ENCODE results near the gene FASN.

Gene FASN

DNA sequence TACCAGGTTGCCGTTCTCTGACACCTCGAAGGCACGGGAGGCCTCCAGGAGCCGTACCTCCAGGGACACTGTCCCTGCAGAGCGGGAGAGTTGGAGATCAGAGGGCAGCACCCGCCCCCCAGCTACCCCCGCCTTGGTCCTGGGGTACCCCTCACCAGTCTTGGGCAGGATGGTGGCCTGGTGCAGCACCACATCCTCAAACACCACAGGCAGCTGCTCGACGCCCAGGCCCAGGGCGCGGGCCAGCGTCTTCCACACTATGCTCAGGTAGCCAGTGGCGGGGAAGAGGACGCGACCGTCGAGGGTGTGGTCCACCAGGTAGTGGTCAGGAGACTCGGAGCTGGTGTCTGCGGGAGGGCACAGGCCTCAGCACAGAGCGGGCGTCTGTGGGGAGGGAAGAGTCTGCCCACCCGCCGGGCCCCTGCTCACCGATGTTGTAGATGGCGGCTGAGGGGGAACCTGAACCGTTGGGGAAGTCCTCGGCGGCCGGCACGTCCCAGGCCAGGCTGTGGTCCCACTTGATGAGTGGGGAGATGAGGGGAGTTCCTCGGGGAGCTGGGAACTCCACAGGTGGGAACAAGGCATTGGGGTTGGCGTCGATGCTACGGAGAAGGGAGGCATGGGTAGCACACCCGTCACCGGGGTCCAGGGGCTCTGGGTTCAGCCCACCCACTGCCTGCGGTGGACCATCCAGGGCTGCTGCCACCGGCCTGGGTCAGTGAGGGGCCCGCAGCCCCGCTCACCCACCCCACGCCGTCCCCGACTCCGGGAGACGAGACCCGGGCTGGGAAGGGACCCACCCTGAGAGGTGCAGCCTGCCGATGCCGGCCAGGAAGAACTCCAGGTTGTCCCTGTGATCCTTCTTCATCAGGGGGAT, 9.8 kb downstream of the FASN start:
- DNase-seq (ENCODE audit: low read depth) = no peak

DNA sequence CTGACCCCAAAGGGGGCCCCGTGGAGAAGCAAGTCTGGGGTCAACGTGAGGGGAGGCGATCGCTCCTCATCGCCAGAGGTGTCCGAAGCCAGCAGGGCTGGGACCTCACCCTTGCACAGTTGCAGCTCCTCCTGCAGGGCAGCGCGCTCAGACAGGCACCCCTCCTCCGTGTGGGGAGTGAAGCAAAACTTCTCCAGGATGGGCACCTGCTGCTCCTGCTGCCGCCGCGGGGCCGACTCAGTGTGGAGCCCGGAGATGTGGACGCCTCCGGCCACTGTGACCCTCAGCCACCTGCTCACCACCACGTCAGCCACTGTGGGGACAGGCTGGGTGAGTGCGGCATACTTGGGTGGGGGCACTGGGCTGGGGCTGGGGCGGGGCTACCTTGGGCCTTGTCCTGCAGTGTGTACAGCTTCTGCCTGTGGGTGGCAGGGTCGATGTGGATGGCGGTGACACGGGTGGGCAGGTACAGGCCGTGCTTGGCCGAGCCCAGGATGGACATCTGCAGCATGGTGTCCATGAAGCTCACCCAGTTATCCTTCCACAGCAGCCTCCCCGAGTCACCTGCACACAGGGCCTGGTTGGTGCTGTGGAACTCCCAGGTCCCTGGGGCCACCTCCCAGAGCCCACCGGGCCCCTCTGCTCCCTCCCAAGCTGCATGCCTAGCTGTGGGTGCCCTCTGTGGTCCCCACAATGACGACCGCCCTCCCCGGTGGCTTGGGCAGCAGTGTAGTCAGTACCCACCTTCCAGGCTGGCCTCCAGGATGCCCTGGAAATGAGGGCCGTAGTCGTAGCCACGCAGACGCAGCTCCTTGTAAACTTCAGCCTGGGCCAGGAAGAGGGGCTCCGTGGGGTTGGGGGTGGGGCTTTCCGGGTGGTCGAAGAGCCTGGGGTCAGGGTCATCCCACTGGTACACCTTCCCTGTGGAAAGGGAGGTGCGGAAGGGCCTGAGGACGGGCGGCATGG, 10.8 kb downstream of the FASN start:
- DNase-seq (ENCODE audit: low read depth) = no peak

DNA sequence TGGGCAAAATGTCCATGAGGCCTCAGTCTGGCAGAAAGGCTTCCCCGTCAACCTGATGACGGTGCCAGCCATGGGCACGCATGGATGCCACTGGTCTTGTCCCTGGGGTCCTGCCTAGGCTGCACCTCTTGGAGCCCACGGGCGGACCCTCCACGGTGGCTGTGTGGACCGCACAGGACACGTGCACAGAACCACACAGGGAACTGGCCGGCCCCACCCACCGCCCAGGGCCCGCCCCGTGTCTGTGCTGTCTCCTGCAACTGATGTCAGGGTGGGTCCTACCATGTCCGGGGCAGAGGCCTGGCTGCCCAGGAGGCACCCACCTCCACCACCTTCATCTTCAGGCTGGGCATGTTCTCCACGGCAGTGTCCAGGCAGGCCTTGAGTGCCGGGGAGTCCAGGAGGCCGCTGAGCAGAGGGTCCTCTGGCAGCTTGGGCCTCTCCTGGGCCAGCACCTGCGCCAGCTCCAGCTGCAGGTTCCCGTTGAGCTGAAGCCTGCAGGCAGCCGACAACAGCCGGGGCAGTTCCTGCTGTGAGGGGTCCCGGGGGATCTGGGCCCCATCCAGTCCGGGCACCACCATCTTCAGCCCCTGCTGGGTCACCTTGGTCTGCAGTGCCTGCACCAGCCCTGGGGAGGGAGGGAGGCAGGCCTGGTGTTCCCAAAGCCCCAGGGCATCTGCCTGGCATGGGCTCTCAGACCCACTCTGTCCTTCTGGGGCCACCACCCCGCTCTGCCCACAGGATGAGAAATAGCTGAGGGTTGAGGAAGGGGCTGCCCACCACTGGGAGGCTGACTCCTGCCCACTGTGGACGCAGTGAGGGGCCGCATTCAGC, 11.9 kb downstream of the FASN start:
- no peak for DNase-seq (ENCODE audit: low read depth)

DNA sequence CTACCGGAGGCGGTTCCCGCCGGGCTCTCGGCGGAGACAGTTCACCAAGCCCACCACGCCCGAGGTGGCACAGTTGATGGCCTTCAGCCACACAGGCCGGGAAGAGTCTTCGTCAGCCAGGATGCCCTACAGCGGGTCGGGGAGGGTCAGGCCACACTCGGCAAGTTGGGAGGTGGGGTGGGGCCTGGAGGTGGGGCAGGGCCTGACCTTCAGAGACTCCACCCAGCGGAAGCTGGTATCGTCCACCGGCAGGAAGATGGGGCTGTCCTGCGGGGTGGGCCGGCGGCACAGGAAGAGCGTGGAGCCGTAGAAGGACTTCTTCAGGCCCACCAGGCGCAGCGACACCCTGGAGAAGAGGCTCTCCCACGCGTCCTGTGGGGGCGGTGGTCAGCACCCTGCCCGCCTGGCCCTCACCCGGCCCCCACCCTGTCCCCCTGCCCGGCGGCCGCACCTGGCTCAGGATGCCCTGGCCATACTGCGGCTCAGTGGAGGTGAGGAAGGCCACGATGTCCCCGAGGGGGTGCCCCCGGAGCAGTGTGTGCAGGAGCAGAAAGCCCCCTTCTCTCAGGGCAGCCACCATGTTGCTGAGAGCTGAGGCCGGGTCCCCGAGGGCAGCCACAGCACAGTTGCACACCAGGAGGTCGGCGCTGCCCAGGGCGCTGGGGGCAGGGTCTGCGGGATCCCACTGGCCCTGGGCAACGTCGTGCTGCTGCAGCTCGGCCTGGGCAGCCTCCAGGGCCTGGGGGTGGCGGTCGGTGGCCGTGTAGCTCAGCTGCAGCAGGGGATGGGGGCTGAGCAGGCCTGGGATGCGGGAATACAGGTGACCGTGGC, 12.8 kb downstream of the FASN start:
- DNase-seq (ENCODE audit: low read depth) = no peak

DNA sequence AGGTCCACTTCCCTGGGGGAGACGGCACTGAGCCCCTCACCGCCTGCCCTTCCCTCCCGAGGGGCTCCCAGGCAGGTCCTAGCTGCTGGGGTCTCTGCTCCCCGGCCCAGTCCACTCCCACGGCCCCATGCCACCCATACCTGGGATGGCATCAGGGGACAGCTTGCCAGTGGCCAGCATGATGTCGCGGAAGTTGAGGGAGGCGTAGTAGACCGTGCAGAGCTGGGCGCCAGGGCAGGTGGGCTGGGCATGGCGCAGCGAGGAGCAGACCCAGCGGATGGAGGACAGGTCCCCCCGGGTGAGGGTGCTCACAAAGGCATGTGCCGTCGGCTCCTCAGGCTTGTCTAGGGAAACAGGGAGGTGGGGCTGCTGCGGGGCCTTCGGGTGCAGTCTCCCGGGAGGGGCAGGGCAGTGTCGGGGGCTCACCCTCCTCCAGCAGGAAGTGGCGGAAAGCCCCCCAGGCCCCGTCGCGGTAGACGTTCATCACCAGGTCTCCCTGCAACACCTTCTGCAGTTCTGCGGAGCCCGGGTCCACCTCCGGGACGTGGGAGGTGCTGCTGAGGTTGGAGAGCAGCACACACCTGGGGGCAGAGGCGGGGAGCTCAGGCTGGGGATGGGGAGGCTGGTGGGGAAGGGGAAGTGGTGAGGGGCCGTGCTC, 13.5 kb downstream of the FASN start:
- no peak for DNase-seq (ENCODE audit: low read depth)

DNA sequence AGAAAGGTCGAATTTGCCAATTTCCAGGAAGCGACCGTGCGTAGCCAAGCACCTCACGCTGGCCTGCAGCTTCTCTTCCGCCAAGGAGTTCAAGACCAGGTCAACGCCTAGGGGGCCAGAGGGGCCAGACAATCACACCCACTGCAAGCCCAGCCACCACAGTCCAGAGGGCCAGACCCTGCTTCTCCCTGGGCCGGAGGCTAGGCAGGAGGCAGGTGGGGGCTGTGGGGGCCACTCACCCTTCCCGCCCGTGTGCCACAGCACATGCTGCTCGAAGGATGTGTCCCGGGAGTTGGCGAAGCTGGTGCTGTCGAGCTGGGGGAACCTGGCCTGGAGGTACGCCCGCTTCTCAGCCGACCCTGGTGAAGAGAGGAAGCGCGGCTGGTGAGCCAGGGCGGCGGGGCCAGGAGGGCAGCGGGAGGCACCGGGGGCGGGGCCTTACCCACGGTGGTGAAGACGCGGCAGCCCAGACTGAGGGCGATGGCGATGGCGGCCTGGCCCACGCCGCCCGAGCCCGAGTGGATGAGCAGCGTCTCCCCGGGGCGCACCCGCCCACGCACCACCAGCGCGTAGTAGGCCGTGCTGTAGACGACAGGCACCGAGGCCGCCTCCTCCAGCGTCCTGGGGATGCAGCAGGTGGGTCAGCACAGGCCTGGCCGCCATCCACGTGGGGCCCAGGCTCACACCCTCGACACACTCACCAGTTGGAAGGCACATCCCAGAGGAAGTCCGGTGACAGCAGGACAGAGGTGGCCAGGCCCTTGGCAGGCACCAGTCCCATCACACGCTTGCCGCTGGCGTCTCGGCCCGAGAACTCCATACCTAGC, 14.3 kb downstream of the FASN start:
- no peak for DNase-seq (ENCODE audit: low read depth)

DNA sequence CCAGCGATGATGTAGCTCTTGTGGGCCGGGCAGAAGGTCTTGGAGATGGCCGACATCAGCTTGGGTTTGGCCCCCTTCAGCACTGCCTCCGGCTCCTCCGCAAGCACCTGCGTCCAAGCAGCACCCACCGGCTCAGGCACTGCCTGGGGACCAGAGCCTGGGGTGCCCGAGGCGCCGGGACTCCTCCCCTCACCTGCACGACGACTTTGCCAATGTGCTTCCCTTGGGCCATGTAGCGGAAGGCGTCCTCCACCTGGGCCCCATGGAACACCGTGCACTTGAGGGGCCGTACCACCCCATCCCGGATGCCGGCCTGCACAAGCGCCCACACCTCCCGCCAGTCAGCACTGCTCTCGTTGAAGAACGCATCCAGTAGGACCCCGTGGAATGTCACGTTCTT, 15.0 kb downstream of the FASN start:
- no peak for DNase-seq (ENCODE audit: low read depth)

DNA sequence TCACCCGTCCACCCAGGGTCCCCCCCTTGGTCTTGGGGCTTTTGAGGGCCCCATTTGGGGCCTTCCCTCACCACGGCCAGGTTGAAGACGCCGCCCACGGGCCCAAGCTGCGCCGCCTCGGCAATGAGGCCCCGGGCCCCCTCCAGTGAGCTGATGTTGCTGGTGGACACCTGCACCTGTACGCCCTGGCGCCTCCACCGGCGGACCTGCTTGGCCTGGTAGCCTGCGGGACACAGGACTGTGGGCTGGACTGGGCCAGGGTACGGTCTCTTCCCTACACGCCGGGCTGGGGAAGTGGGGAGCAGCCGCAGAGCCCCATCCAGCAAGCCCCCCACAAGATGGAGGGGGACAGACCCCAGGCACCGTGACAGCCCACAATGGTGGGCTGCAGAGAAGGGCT, 15.6 kb downstream of the FASN start:
- DNase-seq (ENCODE audit: low read depth) = no peak

DNA sequence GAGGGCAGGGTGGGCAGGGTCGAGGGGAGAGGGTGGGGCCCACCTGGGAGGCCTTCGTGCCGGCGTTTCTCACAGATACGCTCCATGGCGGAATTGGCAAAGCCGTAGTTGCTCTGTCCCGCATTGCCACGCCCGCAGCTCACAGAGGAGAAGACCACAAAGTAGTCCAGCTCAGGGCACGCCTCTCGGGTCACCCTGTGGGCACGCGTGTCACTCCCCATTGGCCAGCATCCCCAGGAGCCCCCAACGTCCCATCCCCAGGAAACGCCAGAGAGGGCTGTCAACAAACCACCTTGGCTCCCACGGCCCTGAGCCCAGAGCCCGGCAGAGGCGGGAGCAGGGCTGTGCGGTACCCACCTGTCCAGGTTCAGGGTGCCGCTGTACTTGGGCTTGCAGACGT, 16.1 kb downstream of the FASN start:
- DNase-seq (ENCODE audit: low read depth) = no peak

DNA sequence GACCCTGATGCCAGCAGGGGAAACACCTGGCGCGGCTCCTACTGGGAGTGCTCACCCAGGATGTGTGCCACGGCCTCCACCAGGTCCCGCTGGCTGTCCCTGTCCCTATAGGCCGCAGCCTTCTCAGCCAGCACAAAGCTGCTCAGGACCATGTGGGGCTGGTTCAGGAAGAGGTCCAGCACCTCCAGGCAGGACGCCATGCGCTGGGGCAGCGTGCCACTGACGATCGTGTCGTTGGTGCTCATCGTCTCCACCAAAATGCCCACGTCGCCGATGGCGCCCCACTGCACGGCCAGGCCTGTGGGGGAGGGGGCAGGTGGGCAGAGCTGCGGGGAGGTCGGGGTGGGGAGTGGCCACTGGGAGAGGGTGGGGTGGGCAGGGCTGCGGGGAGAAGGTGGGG, 16.5 kb downstream of the FASN start:
- no peak for DNase-seq (ENCODE audit: low read depth)

DNA sequence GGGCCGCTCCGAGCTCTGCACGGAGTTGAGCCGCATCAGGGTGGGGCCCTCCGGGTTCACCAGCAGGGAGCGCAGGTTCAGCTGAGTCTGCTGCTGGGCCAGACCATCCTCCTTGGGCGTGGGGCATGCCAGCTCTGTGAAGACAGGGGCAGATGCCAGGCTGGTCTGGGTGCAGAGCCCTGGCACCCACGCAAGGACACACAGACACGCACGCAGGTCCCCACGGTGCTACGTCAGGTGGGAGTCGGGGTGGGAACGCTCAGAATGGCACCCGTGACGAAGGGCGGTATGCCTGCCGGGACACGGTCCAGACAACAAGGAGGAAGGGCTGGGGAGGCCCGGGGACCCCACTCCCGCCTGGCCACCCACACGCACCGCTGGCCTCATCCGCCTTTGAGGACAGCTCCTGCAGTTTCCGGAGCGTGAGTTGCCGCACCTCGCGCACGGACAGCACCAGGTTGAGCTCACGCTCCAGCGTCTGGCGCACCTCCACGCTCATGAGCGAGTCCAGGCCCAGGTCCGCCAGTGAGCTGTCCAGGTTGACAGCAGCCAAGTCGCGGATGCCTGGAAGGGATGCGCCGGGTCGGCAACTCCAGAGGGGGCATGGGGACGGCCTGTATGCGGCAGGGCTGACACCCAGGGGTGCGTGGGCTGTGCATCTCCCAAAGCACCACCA, 17.1 kb downstream of the FASN start:
- DNase-seq (ENCODE audit: low read depth) = no peak

DNA sequence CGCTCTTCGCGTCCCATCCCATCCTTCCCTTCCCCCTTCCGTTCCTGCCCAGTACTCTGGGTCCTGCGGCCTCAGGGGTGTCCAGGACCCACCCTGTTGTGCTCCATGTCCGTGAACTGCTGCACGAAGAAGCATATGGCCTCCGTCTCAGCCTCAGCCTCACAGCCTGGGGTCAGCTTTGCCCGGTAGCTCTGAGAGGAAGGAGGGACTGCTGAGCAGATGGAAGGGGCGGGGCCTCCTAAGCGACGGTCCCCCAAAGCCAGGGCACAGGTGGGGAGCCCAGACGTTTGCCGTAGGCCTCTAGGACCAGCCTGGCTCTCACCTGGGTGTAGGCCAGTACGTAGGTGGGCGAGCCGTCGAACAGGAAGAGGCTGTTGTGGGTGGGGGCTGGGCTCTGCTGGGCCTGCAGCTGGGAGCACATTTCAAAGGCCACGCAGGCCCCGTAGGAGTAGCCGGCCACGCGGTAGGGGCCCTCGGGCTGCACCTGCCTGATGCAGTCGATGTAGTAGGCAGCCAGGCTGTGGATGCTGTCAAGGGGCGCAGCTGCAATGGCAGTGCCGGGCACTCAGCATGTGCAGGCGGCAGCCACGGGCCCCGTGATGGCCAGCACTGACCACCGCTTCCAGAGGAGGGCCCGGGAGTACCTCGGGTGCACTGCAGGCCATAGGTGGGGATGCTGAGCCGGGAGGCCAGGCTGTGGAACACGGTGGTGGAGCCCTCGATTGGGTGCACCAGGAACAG, 17.8 kb downstream of the FASN start:
- no peak for DNase-seq (ENCODE audit: low read depth)

DNA sequence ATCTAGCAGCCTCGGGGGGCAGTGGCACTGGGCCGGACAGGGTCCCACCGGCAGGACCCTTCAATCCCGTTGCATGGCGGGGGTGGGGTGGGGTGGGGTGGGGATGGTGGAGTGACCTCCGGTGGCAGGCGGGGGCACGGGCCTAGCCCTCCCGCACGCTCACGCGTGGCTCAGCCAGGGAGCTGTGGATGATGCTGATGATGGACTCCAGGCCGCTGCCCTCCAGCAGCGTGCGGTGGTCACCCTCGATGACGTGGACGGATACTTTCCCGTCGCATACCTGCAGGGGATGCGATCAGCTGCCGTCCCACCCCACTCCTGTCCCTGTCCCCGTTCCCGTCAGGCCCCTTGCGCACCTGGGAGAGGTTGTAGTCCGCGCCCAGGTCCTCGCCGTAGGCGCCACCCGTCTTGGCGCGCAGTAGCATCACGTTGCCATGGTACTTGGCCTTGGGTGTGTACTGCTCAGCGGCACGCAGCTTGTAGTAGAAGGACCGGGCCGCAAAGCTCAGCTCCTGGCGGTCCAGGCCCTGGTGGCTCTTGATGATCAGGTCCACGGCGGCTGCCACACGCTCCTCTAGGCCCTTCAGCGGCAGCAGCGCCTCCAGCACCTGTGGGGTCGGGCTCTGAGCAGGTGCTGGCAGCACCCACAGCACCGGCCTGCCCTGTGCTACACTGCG, 18.9 kb downstream of the FASN start:
- DNase-seq (ENCODE audit: low read depth) = no peak

DNA sequence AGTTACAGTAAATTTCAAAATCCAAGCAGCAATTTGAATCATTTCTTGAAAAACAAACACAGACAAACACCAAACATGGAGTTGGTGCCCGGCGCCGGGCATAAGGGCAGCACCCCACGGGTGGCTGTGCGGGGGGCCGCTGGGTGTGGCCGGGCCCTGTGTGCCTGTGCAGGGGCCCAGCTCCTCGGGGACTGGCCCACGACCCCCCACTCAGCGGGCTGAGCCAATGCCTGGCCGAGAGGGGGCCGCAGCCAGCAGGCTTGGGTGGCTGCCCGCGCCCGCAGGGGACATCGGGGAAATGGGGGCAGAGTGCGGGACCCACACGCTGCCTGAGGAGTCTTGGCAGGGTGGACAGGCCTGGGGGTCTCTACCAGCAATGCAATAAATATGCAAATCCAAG, 19.6 kb downstream of the FASN start:
- DNase-seq (ENCODE audit: low read depth) = no peak

DNA sequence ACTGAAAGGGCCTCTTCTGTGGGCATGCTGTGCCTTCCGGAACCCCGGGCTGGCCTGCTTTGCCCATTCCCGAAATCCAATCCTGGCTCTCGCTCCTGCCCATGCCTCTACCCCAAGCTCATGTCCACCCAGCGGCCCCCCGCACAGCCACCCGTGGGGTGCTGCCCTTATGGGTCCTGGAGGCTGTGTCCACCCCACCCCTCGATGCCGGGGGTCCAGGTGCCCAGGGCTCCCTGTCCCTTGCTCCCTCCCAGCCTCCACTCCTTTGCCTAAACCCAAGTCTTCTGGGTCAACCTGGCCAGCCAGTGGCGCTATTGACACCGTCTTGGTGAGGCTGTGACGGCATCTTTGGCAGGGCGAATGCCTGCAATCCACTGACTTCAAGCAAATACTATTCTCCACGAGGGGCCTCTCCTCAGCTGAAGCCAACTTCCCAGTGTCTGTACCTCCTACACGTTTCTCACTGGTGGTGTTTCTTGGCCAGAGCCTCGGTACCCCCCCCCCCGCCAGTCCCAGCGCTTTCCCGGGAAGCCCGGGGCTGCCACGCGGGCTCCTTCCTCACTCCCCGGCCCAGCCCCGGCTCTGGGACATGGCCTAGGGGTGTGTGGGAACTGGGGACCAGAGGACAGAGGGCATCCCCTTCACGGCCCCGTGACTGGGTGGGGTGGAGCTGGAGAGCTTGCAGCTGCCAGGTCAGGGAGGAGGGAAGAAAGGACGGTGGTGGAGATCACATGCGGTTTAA, 20.2 kb downstream of the FASN start:
- DNase-seq (ENCODE audit: low read depth) = no peak

DNA sequence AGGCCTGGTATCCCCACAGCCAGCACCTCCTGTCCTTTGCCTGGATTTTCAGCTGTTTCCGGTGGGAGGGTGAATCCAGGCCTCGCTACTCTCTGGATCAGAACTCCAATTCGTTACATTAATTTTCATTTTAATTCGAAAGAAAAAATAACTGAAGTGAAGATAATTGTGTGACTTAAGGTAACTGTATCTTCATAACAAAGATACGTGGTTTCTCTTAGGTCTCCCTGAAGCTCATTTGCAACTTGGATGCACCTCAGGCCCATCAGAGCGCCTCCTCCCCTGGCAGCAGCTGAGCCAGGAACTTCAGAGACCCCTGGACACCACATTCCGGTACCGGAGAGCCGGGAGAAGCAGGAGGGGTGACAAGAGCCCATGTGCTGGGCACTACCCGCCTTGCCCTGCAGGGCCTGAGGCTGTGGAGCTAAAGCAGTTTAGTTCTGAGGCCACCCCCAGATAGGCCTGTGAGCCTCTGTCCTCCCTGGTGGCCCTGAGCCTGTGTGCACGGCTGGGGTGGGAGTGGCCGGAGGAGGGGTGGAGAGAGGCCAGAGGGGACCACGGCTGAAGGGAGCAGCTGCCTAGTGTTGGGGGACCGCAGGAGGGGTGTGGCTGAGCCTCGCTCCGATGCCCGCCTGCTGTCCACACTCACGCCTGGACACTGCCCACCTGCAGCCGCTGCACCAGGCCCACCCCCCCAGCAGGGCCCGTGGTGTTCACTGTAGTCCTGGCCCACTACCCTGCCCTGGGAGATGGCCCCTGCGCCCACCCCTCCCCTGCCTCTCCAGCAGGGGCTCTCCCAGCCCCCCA, 21.0 kb downstream of the FASN start:
- DNase-seq (ENCODE audit: low read depth) = no peak
